HG03280 (cell line): Measurements from ENCODE around the gene C18orf32.
"Not testable (repeated sequence)": the region's sequence is repeated elsewhere in the genome, so short reads cannot be mapped to it uniquely, and the experiment has no call there.

ENCODE experiments used
- ATAC-seq: cut with Tn5 transposase; IDR thresholded peaks from one replicate; pipeline ENCODE4 v1.9.1; 2021; ENCODE audit warnings: mild to moderate bottlenecking, moderate library complexity; ENCODE audit not compliant: unreplicated experiment

C18orf32 gene

GRCh38 chr18:49472459-49472858 is 14.6 kb downstream of the C18orf32 start:
- ATAC-seq = no peak

GRCh38 chr18:49471532-49471931 is 15.5 kb downstream of the C18orf32 start:
- ATAC-seq = no peak

GRCh38 chr18:49467599-49467998 is 19.4 kb downstream of the C18orf32 start:
- no peak for ATAC-seq

GRCh38 chr18:49467019-49467563 is 19.9 kb downstream of the C18orf32 start:
- no peak for ATAC-seq

- ATAC-seq = no peak
These were observed 22.1 kb downstream of the C18orf32 start for GRCh38 chr18:49464718-49465598.

- ATAC-seq = no peak
These were observed 25.4 kb downstream of the C18orf32 start for GRCh38 chr18:49461602-49461977.

- ATAC-seq = no peak
These were observed 25.9 kb downstream of the C18orf32 start for GRCh38 chr18:49460976-49461601.

GRCh38 chr18:49459404-49460171 is 27.4 kb downstream of the C18orf32 start:
- ATAC-seq = peak; percentile 28

- no peak for ATAC-seq
These were observed 29.4 kb downstream of the C18orf32 start for GRCh38 chr18:49457616-49458015.

GRCh38 chr18:49456794-49457193 is 30.2 kb downstream of the C18orf32 start:
- ATAC-seq = no peak

- not testable (repeated sequence) for ATAC-seq
These were observed 34.5 kb downstream of the C18orf32 start for GRCh38 chr18:49452534-49452933.

GRCh38 chr18:49447810-49448745 is 39.0 kb downstream of the C18orf32 start:
- ATAC-seq = no peak

- ATAC-seq = no peak
These were observed 40.6 kb downstream of the C18orf32 start for GRCh38 chr18:49446481-49446880.

- no peak for ATAC-seq
These were observed 42.5 kb downstream of the C18orf32 start for GRCh38 chr18:49444581-49444980.

- no peak for ATAC-seq
These were observed 43.2 kb downstream of the C18orf32 start for GRCh38 chr18:49443837-49444236.

- no peak for ATAC-seq
These were observed 45.6 kb downstream of the C18orf32 start for GRCh38 chr18:49441338-49441938.

- no peak for ATAC-seq
These were observed 51.9 kb downstream of the C18orf32 start for GRCh38 chr18:49435170-49435569.

- no peak for ATAC-seq
These were observed 54.4 kb downstream of the C18orf32 start for GRCh38 chr18:49432602-49433001.

GRCh38 chr18:49431165-49431962 is 55.7 kb downstream of the C18orf32 start:
- no peak for ATAC-seq
